ENCODE data around the gene EFEMP2. TPM values are rescaled to one million over a fixed set of nuclear protein-coding genes. Genes with fewer than 3 reads are reported as not detected.

The EFEMP2 gene
- polyA plus RNA-seq, 1 experiment: 497 TPM

- peaks cover 12% of the 10 kb centered on the region for H3K36me3 ChIP-seq (ENCODE audit: control insufficient read depth, insufficient read depth, low read length)
- DNase-seq (ENCODE audit: low read depth): no peak
- ChIA-PET POLR2A (no interaction called here), CTCF (interaction anchor here (0.8 to 2.3 kb wide), 4 partner anchors 30 to 69 kb away, joined by 3 to 7 read pairs (median 4); partner anchors contain the start of gene CCDC85B)
- no peaks in the 10 kb centered on the region for H3K27me3 ChIP-seq (ENCODE audit: control insufficient read depth, insufficient read depth, low read length)
- peak overlapping the region; percentile 71 for H3K4me3 ChIP-seq (ENCODE audit: low read depth, low read length)
- TF ChIP-seq, protein P1, sequence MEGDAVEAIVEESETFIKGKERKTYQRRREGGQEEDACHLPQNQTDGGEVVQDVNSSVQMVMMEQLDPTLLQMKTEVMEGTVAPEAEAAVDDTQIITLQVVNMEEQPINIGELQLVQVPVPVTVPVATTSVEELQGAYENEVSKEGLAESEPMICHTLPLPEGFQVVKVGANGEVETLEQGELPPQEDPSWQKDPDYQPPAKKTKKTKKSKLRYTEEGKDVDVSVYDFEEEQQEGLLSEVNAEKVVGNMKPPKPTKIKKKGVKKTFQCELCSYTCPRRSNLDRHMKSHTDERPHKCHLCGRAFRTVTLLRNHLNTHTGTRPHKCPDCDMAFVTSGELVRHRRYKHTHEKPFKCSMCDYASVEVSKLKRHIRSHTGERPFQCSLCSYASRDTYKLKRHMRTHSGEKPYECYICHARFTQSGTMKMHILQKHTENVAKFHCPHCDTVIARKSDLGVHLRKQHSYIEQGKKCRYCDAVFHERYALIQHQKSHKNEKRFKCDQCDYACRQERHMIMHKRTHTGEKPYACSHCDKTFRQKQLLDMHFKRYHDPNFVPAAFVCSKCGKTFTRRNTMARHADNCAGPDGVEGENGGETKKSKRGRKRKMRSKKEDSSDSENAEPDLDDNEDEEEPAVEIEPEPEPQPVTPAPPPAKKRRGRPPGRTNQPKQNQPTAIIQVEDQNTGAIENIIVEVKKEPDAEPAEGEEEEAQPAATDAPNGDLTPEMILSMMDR (IDR thresholded peaks at IDR 0.05; ENCODE audit: insufficient read depth, low read depth, low read length): no peak
Observed at GRCh38 chr11:65919573-65920371, 47.2 kb upstream of the EFEMP2 start.

DNA sequence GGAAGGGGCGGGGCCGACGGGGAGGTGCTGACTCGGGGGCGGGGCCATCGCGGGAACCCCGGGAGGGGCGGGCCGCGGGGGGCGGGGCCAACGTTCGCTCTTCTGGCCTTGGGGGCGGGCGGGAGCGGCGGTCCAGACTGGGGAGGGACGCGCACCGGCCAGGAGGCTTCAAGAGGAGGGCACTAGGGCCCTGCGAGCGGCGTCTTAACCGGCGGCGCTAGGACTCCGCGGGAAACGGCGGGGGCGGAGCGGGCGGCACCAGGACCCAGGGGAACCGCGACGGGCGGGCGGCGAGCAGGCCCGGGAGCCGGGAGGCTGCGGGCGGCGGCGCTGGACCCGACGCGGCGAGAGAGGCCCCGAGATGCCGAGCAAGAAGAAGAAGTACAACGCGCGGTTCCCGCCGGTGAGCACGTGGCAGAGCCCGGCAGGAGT, 46.6 kb upstream of the EFEMP2 start, which contains the start of gene DRAP1:
Gene DRAP1 (plus strand): TSS at position 286 of the 432 bp plus-strand sequence. CDS start 76 bp downstream, at position 362.
- ChIA-PET POLR2A (no interaction called here), CTCF (interaction anchor here (4.8 kb wide), 1 partner anchor 29 kb away, joined by 60 read pairs; the partner anchor contains the start of genes CCDC85B and FIBP)
- Histone ChIP-seq H3K36me3 (ENCODE audit: control insufficient read depth, insufficient read depth, low read length) (peaks cover 12% of the 10 kb centered on the region), H3K4me3 (ENCODE audit: low read depth, low read length) (peak within 1 kb of the TSS; percentile 87), H3K27me3 (ENCODE audit: control insufficient read depth, insufficient read depth, low read length) (no peaks in the 10 kb centered on the region)
- TF ChIP-seq, protein P1 (IDR thresholded peaks at IDR 0.05; ENCODE audit: insufficient read depth, low read depth, low read length): no peak
- DNase-seq (ENCODE audit: low read depth): peak; percentile 70

GRCh38 chr11:65918211-65919140, 45.9 kb upstream of the EFEMP2 start, which contains the start of gene C11orf68:
TSS of gene C11orf68 (minus strand) at chr11:65919062. CDS start at chr11:65919031, 31 bp downstream.
- ChIA-PET CTCF (interaction anchor here (1.0 to 4.8 kb wide), 4 partner anchors 15 to 138 kb away, joined by 3 to 60 read pairs (median 6); partner anchors contain the start of genes CCDC85B and FIBP), POLR2A (no interaction called here)
- TF ChIP-seq, protein P1 (IDR thresholded peaks at IDR 0.05; ENCODE audit: insufficient read depth, low read depth, low read length): no peak

DNA sequence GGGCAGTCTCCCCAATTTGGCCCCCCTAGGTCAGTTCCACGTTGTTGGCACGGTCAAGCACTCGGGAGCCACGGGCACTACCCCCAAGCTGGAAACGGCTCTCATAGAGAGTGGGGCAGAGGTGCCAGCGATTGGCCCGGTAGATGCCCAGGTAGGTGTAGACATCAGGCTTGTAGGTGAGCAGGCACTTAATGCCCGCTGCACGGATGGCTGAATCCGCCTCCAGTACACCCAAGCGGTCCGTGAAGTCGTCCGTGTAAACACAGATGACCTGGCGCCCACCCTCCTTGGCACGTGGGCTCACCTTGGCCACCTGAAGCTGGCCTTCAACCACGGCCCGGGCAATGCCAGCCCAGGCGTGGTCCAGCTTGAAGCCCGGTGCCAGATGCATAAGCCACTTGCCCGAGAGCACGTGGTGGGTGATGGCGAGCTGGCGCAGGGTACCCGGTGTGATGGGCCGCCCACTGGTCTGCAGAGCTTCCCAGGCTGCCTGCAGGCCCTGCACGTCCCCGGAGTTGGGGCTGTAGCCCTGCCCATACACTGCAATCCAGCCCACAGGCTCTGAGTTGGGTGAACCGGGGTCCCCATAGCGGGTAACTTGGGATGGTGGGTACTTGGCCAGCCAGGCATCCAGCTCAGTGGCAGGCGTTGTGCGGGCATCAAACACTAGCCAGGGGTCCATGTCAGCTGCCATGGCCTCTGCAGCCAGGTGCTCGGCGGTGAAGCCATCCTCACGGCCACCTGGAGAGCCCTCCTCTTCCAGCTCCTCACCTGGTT, 45.0 kb upstream of the EFEMP2 start:
- TF ChIP-seq, protein P1 (IDR thresholded peaks at IDR 0.05; ENCODE audit: insufficient read depth, low read depth, low read length): no peak
- POLR2A ChIA-PET: no interaction called here
- CTCF ChIA-PET: interaction anchor here (1.0 to 4.8 kb wide), 4 partner anchors 15 to 138 kb away, joined by 3 to 60 read pairs (median 6); partner anchors contain the start of genes CCDC85B and FIBP
- H3K27me3 ChIP-seq (ENCODE audit: control insufficient read depth, insufficient read depth, low read length): no peaks in the 10 kb centered on the region
- peaks cover 9% of the 10 kb centered on the region for H3K36me3 ChIP-seq (ENCODE audit: control insufficient read depth, insufficient read depth, low read length)
- H3K4me3 ChIP-seq (ENCODE audit: low read depth, low read length): peak overlapping the region; percentile 87
- no peak for DNase-seq (ENCODE audit: low read depth)

More at GRCh38 chr11:65918211-65919140, 45.9 kb upstream of the EFEMP2 start, which contains the start of gene C11orf68:
- DNase-seq (ENCODE audit: low read depth): no peak
- Histone ChIP-seq H3K4me3 (ENCODE audit: low read depth, low read length) (peak within 1 kb of the TSS; percentile 87), H3K27me3 (ENCODE audit: control insufficient read depth, insufficient read depth, low read length) (no peaks in the 10 kb centered on the region), H3K36me3 (ENCODE audit: control insufficient read depth, insufficient read depth, low read length) (peaks cover 12% of the 10 kb centered on the region)

Measured in BJ (cell line).